ENCODE data around the gene BOD1L1. TPM values are rescaled to one million over a fixed set of nuclear protein-coding genes. Genes with fewer than 3 reads are reported as not detected.

The BOD1L1 gene
- total RNA-seq, 1 donor from 2014 or later = 17.8 TPM

Small RNAs within 50 kb of the gene (microRNA-seq; reads per million reads assigned to microRNA genes)
- gene MIR5091 = not detected

Other genes starting within 250 kb of the BOD1L1 start
- 20.2 TPM for gene RAB28, start 143.4 kb downstream of the BOD1L1 start, total RNA-seq
- gene NKX3-2, start 83.2 kb downstream of the BOD1L1 start, total RNA-seq = not detected

Measured in Right ventricle myocardium inferior (tissue), 1 donor.